GM12892 (cell line): Measurements from ENCODE around the gene STIMATE.

Source experiments
- POLR2A ChIP-seq: IDR thresholded peaks from 2 replicates; pipeline ENCODE4 v1.6.1; 2011; ENCODE audit warnings: low read depth, low read length, control low read depth
- POLR2AphosphoS5 ChIP-seq: IDR thresholded peaks from 2 replicates; pipeline ENCODE4 v1.6.1; 2011; ENCODE audit warnings: low read depth, low read length, control low read depth

DNA sequence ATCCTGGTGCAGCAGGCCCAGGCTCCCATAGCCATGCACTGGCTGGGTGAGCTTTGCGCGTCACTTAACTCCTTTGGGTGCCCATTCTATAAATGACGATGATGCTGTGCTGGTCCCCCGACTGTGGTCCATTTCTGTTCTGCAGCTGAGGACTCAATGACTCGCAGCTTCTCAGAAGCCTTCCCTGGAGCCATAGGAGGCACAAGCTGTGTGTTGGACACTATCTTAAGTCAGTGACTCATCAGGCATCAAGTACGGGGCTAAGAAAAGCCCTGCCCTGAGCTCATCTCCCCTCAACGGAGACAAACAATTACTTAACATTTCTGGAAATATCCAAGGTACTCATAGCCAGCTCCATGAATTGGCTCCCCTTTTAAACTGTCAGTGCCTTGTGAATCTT lies 48.7 kb downstream of the STIMATE start:
- TF ChIP-seq POLR2AphosphoS5: no peak
- TF ChIP-seq POLR2A: no peak
